Middle frontal gyrus (tissue), 1 donor: ENCODE results near the gene RMND1.
A peak's percentile ranks its signal among the peaks of the same experiment; 100 is the strongest.
"Not testable (repeated sequence)": the region's sequence is repeated elsewhere in the genome, so short reads cannot be mapped to it uniquely, and the experiment has no call there.

Source experiments
- DNase-seq: peaks from one replicate; pipeline ENCODE4 v3.0.0-alpha.2; 2015; ENCODE audit warnings: low spot score; ENCODE audit errors: extremely low spot score

The RMND1 gene, protein sequence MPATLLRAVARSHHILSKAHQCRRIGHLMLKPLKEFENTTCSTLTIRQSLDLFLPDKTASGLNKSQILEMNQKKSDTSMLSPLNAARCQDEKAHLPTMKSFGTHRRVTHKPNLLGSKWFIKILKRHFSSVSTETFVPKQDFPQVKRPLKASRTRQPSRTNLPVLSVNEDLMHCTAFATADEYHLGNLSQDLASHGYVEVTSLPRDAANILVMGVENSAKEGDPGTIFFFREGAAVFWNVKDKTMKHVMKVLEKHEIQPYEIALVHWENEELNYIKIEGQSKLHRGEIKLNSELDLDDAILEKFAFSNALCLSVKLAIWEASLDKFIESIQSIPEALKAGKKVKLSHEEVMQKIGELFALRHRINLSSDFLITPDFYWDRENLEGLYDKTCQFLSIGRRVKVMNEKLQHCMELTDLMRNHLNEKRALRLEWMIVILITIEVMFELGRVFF

DNA sequence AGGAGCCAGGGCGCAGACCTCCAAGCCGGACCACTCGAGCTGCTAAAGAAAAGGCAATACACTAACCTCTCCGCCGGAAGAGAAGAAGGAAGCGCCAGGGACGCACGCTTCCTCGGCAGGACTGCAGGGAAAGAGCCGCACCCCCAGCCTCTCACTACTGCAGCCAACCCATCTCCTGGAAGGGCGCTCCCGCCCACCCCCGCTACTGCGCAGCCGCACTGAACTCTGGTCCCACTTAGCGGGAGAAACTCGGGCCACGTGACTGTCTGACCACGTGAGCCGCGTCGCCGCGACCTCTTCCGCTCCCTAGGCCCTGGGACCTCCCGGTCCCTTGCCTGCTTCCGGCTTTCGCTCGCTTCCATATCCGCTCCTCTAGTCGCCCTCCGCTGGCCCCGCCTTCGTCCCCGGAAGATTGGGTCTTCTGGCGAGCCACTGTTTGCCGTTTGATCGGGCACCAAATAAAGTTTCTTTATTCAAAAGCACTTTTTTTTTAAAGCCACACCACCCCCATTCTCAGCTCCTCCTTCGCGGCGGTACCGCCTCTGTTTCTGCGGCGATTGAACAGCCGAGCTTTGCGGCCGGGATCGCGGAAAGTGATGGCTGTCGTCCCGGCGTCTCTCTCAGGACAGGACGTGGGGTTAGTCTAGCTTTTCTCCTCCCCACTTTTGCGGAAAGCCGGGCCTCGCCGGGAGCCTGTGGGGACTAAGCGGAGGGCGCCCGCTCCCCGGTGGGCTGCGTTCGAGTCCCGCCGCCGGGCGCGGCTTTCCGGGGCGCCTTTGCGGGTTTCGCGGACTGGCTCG lies at the start of gene RMND1:
RMND1 (minus strand) TSS at position 177 of the 800 bp plus-strand sequence. CDS start 6,315 bp downstream, outside the sequence.
- DNase-seq = peak; percentile 98

DNA sequence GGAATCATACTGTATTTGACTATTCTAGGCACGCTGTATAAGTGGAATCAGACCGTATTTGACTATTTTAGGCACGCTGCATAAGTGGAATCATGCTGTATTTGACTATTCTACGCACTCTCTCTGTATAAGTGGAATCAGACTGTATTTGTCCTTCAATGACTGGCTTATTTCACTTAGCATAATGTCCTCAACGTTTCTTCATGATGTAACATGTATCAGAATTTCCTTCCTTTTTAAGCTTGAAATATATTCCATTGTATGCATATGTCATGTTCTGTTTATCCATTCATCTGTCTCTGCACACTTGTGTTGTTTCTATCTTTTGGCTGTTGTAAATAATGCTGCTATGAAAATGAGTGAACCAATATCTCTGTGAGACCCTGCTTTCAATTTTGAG lies 47.6 kb upstream of the RMND1 start:
- DNase-seq = no peak

DNA sequence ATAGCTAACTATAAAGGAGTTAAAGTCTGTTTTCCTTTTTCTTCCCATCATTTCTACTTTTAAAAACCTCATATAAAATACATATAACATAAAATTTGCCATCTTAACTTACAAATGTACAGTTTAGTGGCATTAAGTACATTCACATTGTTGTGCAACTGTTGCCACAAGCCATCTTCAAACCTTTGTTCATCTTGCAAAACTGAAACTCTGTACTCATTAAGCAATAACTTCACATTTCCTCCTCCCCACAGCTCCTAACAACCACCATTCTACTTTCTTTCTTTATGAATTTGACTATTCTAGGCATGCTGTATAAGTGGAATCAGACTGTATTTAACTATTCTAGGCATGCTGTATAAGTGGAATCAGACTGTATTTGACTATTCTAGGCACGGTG lies 46.4 kb upstream of the RMND1 start:
- no peak for DNase-seq

DNA sequence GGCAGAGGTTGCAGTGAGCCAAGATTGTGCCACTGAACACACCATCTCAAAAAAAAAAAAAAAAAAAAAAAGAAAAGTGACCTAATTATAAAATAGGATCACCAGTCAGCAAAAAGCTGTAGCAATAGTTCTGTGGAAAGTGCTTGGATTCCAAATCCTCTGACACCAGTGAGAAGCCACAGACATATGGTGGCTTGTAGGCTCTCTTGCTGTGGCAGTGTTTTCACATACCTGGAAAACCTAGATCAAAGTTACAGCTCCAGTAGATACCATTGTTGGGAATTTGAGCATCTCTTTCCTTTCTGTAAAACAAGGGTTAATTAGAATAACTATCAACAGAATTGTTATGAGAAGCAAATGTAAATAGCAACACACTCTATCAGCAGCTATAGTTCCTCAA lies 46.0 kb upstream of the RMND1 start:
- DNase-seq = no peak

DNA sequence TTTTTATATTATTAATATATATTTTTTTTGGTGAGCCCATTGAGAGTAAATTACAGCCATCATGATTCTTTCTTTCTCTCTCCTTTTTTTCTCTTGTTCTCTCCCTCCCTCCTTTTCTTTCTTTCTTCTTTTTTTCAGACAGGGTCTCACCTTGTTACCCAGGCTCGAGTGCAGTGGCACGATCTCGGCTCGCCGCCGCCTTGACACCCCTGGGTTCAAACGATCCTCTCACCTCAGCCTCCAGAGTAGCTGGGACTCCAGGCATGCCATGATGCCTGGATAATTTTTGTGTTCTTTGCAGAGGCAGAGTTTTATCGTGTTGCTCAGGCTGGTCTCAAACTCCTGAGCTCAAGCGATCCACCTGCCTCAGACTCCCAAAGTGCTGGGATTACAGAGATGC lies 43.5 kb upstream of the RMND1 start:
- no peak for DNase-seq

DNA sequence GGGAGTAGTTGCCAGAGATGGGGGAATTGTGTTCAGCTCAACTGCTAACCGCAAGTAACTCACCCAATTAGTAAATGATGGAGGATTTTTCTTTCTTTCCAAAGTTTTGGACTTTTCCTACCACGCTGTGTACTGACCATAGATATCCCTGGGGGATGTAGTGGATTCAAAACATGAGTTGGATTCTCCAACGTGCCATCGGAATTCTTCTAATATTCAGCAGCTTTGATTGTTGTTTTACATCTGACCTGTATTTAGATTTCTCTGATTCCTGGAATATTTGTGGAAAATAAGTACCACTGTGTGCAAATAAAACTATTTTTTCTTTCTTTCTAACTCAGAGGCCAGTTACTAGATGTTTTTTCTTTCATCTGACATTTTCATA lies 43.0 kb upstream of the RMND1 start:
- no peak for DNase-seq

DNA sequence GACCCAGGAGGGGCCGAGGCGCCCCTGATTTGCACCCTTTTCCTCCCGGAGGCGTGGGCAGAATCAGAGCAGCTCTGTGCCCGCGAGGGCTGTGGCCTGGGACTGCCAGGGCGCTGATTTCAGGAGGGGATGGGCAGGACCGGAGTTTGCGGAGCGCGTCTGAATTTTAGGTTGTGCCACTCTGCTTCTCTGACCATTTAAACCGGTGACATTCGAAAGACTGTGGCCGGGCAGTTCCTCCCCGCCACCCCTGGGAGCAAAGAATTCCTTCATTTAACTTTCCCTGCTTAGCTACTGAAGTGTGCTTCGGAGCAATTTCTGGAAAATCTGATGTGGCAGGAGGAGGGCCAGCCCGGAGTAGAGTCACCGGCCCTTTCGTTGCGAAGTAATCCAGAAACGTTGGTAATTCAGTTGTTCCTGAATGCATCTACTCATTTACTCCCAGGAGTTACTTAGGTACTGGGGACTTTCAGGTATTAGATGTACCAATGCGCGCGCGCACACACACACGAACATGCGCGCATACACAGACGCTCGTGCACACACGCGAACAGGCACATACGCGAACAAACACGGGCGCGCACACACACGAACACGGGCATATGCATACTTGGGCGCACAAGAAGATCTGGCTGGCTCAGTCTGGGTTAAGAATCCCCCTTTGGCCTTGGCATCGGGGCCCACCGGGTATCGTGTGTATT lies 42.5 kb upstream of the RMND1 start:
- no peak for DNase-seq

DNA sequence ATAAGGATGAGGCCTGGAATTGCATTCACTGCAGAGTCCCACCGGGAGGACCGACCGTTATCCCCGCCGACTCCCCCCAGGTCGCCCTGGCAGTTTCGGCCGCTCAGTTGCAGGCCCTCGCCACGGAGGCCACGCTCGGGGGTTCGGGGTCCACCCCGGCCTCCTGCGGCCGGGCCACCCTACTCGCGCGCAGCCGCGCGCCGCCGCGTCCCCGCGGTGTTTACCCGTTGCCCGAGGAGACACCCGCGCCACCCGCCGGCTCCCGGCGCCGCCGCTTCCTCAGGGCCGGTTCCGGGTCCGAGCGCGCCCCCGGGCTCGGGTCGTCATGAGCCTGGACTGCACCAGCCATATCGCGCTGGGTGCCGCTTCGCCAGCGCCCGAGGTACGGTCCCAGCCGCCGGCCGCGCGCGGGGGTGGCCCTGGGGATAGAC lies 41.9 kb upstream of the RMND1 start, which contains the start of gene CCDC170:
CCDC170 (plus strand) TSS at position 214 of the 431 bp plus-strand sequence; CDS start at position 326, 112 bp downstream.
- no peak for DNase-seq

DNA sequence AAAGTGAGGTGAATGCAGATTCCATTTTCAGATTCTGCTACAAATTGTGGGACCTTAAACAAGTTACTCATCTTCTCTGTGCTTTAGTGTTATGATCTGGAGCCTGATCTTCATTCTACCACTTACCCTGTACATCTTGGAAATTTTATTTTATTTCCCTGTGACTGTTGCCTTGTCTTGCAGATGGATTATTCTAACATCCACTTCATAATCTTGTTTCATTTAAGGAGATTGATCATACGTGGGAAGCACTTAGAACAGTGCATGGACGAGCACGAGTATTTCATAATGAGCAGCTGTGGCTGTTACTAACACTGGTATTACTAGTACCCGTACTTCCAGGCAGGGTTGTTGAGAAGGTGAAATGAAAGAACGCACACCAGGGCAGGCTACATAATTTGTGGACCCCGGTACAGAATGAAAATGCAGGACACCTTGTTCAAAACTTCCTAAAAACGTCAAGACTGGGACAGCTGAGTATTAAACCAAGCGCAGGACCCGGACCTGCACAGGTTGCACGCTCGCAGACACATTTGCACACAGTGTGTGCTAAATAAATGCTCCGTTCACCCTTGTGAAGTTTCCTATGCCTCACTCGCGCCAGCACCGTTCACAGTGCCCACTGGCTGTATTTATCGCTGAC lies 41.4 kb upstream of the RMND1 start:
- no peak for DNase-seq

DNA sequence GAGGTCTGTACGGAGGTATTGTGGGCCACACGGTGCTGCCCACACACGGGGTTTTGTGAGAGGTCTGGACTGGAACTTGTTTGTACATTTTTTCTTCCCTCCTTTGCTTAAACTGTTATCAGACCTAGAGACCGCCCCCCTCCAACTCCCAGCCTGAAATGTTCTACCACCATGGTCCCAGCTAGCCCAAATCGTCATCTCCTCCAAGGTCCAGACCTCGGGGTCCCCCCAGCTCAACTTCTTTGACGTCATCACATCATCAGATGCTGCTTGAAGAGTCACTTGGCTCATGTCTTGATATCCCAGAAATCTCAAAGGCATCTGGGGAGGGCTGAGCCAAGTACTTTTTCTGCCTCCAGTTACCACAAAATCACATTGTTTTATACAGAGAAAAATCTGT lies 39.1 kb upstream of the RMND1 start:
- DNase-seq = no peak

DNA sequence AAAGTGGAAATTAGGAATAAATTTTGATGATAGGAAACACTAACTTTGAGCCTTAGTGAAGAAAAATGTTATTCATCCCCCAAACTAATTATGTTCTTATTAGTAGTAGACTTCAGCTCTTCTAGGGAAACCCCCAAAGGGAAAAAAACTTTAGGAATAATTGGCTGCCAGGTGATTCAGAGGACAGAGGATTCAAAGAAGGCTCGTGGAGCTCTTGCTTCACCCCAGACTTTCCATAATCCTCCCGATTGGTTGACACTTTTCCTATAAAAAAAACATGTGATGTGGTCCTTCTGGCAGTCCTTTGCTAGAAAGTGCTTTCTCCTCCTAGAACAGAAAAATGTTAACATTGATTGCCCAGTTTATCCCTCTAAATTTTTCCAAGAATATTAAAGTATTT lies 36.3 kb upstream of the RMND1 start:
- DNase-seq = no peak

DNA sequence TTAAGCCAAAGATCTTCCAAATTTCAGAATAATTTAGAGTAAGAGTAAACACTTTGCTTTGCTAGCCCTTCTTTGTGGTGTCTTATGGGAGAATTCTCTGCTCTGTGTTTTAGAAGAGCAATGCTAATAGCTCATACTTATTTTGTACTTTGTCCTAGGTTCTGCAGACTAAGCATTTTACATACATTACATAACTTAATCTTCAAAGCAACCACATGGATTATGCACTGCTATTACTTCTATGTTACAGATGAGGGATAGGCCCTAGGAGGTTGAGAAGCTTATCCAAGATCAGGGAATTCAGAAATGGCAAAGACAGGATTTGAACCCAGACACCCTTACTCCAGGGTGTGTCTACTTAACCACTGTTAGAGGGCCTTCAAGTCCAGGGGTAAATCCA lies 32.1 kb upstream of the RMND1 start:
- no peak for DNase-seq

DNA sequence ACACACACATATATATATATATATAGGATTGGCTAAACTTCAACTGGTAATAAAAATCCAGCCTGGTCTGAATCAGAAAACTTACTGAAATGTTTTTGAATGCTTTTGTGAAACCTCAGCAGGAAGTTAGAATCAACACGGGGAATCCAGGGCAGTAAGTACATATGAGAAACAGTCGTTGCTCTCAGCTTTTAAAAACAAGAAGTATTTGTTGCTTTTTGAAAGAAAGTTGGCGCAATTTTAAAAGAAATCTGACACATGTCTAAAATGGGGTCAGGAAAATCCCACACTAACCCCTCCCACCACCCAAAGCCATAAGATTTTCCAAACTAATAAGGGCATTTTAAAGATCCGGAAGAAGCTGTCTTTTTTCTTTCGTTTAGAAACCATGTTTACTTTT lies 30.4 kb upstream of the RMND1 start:
- no peak for DNase-seq

DNA sequence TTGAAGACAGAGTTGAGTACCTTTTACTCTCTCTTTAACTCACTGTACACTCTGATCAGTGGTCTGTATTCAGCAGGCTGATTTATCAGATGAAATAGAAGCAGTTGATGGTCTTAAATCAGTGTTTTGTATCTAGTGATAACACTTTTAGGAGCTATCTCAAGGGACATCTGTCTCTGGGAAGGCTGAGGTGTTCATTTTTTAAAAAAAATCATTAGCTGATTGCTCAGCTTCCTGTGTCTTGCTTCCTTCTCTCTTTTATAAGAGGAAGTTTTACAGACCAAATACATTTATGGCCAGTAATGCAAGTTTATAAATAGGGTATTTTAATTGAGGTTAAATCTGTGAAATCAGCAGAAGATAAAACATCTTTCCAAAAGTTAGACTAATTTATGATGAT lies 29.9 kb upstream of the RMND1 start:
- no peak for DNase-seq

DNA sequence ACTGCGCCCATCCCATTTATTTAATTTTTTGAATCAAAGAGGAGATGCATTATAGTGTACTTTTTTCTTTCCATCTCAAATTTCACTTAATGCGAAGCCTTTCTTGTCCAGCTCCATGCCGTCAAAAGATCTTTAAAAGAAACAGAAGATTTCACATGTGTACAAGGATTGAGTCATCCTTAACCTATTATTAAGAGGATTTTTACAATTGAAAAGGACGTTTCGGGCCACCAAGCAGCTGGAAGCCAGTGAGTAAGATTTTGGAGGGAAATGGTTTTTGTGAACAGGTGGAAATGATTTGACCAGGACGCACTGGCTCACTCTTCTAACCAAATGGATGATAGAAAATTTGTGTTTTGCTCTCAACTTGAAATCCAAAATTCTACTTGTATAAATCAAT lies 26.7 kb upstream of the RMND1 start:
- no peak for DNase-seq

DNA sequence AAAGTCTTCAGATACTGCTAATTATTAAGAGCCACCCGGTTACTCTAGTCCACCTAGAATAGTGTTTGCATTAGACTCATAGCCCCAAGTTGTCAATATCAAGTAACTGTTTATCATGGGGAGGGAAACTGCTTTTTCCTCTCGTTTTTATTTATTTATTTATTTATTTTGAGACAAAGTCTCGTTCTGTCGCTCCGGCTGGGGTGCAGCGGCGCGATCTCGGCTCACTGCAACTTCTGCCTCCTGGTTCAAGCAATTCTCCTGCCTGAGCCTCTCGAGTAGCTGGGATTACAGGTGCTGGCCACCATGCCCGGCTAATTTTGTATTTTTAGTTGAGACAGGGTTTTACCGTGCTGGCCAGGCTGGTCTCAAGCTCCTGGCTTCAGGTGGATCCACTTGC lies 25.8 kb upstream of the RMND1 start:
- DNase-seq = no peak

DNA sequence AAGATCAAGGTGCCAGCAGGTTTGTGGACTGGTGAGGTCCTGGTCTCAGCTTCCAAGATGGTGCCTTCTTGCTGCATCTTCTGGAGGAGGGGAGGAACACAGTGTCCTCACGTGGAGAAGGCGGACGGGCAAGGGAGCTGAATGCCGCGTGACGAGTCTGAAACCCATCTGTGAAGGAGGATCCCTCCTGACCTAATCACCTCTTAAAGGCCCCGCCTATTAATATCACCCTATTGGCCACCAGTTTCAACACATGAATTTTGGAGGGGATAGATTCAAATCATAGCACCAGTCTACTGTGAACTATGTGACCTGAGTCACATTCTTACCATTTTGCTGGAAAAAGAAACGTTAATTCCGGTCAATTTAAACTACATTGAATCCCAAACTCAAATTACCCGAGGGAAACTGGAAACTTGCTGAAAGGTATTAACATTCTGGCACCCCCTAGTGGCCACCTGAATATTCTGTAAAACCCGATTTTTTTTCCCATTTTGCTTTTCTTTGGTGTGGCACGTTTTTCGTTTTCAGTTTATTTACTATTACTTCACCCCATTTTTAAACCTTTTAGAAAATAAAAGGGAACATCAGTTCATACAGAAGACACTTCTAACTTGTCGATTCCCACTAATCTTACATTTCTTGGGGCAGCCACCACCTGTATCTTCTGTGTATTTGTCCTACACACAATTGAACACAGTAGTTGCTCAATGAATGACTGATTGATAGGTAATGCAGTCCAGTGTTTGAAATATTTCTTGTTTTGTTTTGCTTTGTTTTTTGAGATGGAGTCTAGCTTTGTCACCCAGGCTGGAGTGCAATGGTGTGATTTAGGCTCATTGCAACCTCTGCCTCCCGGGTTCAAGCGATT lies 24.0 kb upstream of the RMND1 start:
- DNase-seq = no peak

DNA sequence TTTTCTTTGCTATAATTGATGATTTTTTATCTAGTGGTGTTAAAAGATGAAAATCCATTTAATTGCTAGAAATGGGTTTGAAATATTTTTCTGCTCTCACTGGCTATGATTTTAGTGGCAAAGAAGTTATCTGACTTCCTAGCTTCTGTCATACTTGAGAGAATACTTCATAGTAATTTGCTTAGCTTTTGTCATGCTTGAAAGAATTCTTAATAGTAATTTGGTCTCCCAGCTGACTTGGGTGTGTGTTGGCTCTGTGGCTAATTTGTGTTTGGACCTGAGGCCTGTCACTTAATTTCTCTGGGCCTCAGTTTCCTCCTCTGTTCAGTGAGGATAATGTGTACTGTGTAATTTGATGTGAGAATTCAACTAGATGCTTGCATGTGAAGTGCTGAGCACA lies 12.8 kb upstream of the RMND1 start:
- DNase-seq = no peak

DNA sequence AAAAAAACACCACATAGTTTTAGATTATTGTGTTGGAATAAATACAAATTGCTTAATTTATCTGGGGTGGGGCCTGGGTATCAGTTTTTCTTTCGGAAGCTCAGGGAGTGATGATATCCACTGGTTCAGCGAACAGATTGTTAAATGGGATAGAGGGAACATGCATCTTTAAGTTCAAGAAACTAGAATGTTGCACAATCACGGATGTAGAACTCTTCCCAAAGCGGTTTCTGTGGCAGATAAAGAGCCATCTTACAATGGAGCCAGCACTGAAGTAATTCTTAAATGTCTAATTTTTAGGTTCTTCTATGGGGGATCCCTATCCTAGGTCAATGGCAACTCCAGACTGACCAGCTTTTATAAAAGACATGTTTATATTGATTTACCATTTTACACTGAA lies 9.7 kb upstream of the RMND1 start:
- DNase-seq = no peak

DNA sequence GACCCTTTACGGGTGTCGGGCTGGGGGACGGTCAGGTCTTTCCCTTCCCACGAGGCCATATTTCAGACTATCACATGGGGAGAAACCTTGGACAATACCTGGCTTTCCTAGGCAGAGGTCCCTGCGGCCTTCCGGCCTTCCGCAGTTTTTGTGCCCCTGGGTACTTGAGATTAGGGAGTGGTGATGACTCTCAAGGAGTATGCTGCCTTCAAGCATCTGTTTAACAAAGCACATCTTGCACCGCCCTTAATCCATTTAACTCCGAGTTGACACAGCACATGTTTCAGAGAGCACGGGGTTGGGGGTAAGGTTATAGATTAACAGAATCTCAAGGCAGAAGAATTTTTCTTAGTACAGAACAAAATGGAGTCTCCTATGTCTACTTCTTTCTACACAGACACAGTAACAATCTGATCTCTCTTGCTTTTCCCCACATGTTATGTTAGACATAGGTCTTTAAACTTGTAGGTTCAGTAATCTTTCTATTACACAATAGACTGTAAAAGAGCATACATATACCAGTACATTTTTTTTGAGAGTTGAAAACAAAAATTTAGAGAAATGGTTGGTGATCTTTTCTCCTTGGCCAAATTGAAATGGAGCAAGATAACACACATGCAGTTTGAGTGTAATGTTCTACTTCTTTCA lies 3.9 kb upstream of the RMND1 start:
- DNase-seq = not testable (repeated sequence)
